Natural killer cell (primary cell): ENCODE results near the gene SLC41A3. TPM values are rescaled to one million over a fixed set of nuclear protein-coding genes. Genes with fewer than 3 reads are reported as not detected.

Source experiments
- ATAC-seq, 3 donors: fragments of 150-1000 bp in 2 of 3; fragments of 200-7000 bp in 1 of 3; cut with Tn5 transposase; 1 replicate in 1 of 3; 2 replicates in 2 of 3; pipeline ENCODE4 v1.10.0; 2021; ENCODE audit warnings: mild to moderate bottlenecking in 2 of 3, moderate library complexity in 2 of 3
- DNase-seq, 2 donors: peaks; one replicate each; pipeline versions ENCODE4 v3.0.0 to v3.0.0-alpha.2; 2013 to 2021; ENCODE audit warnings: mixed read lengths in 1 of 2
- H3K27ac ChIP-seq: one replicate; pipeline ENCODE4 v1.5.1; 2013; ENCODE audit warnings: mild to moderate bottlenecking, low read length
- H3K27me3 ChIP-seq: one replicate; pipeline ENCODE4 v1.6.1; 2013; ENCODE audit warnings: low read length; ENCODE audit not compliant: control insufficient read depth, insufficient read depth
- H3K36me3 ChIP-seq: one replicate; pipeline ENCODE4 v1.6.1; 2013; ENCODE audit warnings: low read length; ENCODE audit not compliant: control insufficient read depth, insufficient read depth
- H3K4me1 ChIP-seq: one replicate; pipeline ENCODE4 v1.6.1; 2013; ENCODE audit warnings: low read length; ENCODE audit not compliant: control insufficient read depth, insufficient read depth
- H3K4me3 ChIP-seq: one replicate; pipeline ENCODE4 v1.5.1; 2013; ENCODE audit warnings: low read length
- H3K9me3 ChIP-seq: one replicate; pipeline ENCODE4 v1.6.1; 2013; ENCODE audit warnings: low read length; ENCODE audit not compliant: control insufficient read depth, insufficient read depth
- H3K27ac Mint-ChIP-seq, 2 donors: one replicate each; pipeline ENCODE4 v1.8.0; 2022; ENCODE audit warnings: mild to moderate bottlenecking in 2 of 2, mixed read lengths in 2 of 2, moderate library complexity in 1 of 2
- H3K27me3 Mint-ChIP-seq, 2 donors: one replicate each; pipeline ENCODE4 v1.8.0; 2022; ENCODE audit warnings: low read depth in 2 of 2, mixed read lengths in 2 of 2
- H3K36me3 Mint-ChIP-seq: one replicate; pipeline ENCODE4 v1.8.0; 2022; ENCODE audit warnings: mixed read lengths
- H3K4me1 Mint-ChIP-seq, 2 donors: one replicate each; pipeline ENCODE4 v1.8.0; 2022; ENCODE audit warnings: mixed read lengths in 2 of 2
- H3K4me3 Mint-ChIP-seq: one replicate; pipeline ENCODE4 v1.8.0; 2022; ENCODE audit warnings: mild to moderate bottlenecking, moderate library complexity, mixed read lengths
- H3K9me3 Mint-ChIP-seq, 2 donors: one replicate each; pipeline ENCODE4 v1.8.0; 2022; ENCODE audit warnings: mixed read lengths in 2 of 2
- WGBS: methylation state at CpG from one replicate; pipeline ENCODE4 v1.1.7; 2013; ENCODE audit warnings: missing lambda C conversion rate; ENCODE audit not compliant: insufficient coverage; 5-methylcytosine and 5-hydroxymethylcytosine counted together
- intact Hi-C: fragments of 100-400 bp; cut with micrococcal nuclease; formaldehyde crosslinking; loops from one replicate; pipeline ENCODE4 v1.14.2; 2022
- total RNA-seq, 4 donors: library from RNA; stranded (reverse); fragments of 120-200 nt in 1 of 4; gene quantifications; one replicate each; pipeline versions ENCODE4 v1.2.3 to v1.2.4, GENCODE V29; 2013 to 2022
- TF ChIP-seq, protein P1 (sequence below): fragments of 200-600 bp; IDR thresholded peaks from one replicate; pipeline ENCODE4 v1.8.0; 2022; ENCODE audit warnings: antibody characterized with exemption

SLC41A3 gene
- total RNA-seq, 3 donors from 2014 or later (not counting 1 experiment from before 2014, with no cell fraction given) = 24.2 to 29.6 (median 27.1) TPM

DNA sequence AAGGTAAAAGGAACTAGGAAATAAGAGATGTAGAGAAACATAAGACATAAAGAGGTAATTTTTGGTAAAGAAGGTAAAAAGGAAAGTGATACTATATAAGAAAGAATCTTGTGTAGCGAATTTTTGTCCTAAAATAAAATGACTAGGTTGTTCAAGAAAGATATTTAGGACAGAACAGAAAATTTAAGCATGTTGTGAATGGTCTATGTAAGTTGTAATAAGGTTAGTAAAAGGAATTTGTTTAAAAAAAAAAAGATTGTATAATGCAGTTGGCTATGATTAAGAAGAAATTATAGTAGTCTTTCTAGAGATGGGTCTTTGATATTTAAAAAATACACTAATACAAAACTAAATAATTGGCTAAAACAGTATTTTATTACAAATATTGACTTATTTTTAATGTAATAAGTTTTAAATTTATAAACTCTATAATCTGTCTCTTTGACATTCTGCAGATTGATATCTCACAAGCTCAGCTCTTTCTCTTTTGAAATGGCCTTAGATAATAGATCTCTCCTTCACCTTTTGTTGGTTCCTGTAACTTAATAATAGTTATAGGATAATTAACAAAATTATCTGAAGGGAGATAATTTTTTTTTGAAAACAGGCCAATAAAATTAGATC is 3.7 kb upstream of the SLC41A3 start:
- no peaks in the 10 kb centered on the region for H3K9me3 Mint-ChIP-seq
- no peak for DNase-seq
- no peak overlapping the region for H3K4me3 ChIP-seq
- H3K4me3 Mint-ChIP-seq = no peak overlapping the region
- no peak for ATAC-seq
- no peaks in the 10 kb centered on the region for H3K36me3 Mint-ChIP-seq
- H3K27me3 Mint-ChIP-seq = peaks cover 0 to 4% of the 10 kb centered on the region in 2 donors
- H3K9me3 ChIP-seq = no peaks in the 10 kb centered on the region
- H3K36me3 ChIP-seq = no peaks in the 10 kb centered on the region
- WGBS = 90% methylated on average over 1 of the region's 1 CpG
- no peak overlapping the region for H3K27ac Mint-ChIP-seq
- no peak overlapping the region for H3K27ac ChIP-seq
- H3K4me1 ChIP-seq = peaks cover 14% of the 10 kb centered on the region
- intact Hi-C loops = no loop called here
- no peaks in the 10 kb centered on the region for H3K27me3 ChIP-seq
- TF ChIP-seq, protein P1, sequence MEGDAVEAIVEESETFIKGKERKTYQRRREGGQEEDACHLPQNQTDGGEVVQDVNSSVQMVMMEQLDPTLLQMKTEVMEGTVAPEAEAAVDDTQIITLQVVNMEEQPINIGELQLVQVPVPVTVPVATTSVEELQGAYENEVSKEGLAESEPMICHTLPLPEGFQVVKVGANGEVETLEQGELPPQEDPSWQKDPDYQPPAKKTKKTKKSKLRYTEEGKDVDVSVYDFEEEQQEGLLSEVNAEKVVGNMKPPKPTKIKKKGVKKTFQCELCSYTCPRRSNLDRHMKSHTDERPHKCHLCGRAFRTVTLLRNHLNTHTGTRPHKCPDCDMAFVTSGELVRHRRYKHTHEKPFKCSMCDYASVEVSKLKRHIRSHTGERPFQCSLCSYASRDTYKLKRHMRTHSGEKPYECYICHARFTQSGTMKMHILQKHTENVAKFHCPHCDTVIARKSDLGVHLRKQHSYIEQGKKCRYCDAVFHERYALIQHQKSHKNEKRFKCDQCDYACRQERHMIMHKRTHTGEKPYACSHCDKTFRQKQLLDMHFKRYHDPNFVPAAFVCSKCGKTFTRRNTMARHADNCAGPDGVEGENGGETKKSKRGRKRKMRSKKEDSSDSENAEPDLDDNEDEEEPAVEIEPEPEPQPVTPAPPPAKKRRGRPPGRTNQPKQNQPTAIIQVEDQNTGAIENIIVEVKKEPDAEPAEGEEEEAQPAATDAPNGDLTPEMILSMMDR = no peak
- peaks cover 22 to 27% of the 10 kb centered on the region in 2 donors for H3K4me1 Mint-ChIP-seq

DNA sequence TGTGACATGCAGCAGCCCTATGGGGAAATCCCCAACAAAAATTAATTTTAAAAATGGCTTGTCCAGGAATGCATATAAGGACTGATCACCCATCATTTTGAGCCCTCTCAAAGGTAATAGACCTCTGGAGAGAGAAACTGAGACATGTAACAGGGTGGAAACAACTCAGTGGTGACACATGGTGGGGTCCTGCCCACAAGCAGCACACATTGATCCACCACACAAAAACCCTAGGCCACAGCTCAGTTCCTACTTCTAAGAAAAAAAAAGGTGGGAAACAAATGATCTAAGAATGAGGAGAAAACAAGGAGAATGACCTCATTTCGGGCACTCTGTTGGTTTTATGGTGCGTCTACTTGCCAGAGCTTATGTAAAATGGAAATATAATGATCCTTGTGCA is 1.9 kb upstream of the SLC41A3 start:
- Histone ChIP-seq H3K36me3 (no peaks in the 10 kb centered on the region), H3K4me1 (peaks cover 14% of the 10 kb centered on the region), H3K4me3 (no peak overlapping the region), H3K27me3 (no peaks in the 10 kb centered on the region), H3K27ac (no peak overlapping the region), H3K9me3 (no peaks in the 10 kb centered on the region)
- ATAC-seq (no peak), DNase-seq (no peak)
- no peaks in the 10 kb centered on the region for H3K27me3 Mint-ChIP-seq
- H3K4me1 Mint-ChIP-seq = peaks cover 22 to 31% of the 10 kb centered on the region in 2 donors
- TF ChIP-seq, protein P1 = no peak
- intact Hi-C loops = loop anchor here (2.0 kb wide), 1 partner anchor 169 kb away; no protein-coding TSS in a partner anchor
- H3K9me3 Mint-ChIP-seq = no peaks in the 10 kb centered on the region
- H3K4me3 Mint-ChIP-seq = peak overlapping the region; percentile 85
- H3K27ac Mint-ChIP-seq = peak overlapping the region; percentile 66 to 84
- WGBS = 76% methylated on average over 2 of the region's 2 CpGs
- no peaks in the 10 kb centered on the region for H3K36me3 Mint-ChIP-seq

DNA sequence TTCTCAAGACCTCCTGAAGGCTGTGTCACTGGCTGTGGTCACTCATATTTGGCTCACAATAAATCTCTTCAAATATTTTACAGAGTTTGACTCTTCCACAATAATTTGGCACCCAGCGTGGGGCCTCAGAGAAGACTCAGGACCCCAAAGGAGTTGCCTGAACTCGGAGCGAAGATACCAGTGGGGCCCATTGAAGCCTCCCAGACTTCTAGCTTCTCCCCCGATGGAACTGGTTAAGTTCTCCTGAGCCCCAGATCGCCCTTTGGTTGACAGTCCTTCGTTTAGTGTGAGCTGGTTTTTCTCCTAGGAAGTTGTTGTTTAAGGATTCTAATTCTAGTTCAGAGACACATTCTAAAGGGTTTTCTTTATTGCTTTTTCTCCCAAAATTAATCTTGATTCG is 1.4 kb upstream of the SLC41A3 start:
- Mint-ChIP-seq H3K4me3 (peak overlapping the region; percentile 85), H3K9me3 (no peaks in the 10 kb centered on the region), H3K27me3 (no peaks in the 10 kb centered on the region), H3K36me3 (no peaks in the 10 kb centered on the region), H3K4me1 (peaks cover 22 to 31% of the 10 kb centered on the region in 2 donors), H3K27ac (peak overlapping the region; percentile 66 to 84)
- ATAC-seq = no peak
- H3K4me1 ChIP-seq = peaks cover 14% of the 10 kb centered on the region
- no peaks in the 10 kb centered on the region for H3K27me3 ChIP-seq
- H3K27ac ChIP-seq = no peak overlapping the region
- intact Hi-C loops = loop anchor here (2.0 kb wide), 1 partner anchor 168 kb away; no protein-coding TSS in a partner anchor
- H3K9me3 ChIP-seq = no peaks in the 10 kb centered on the region
- WGBS = 97% methylated on average over 7 of the region's 7 CpGs
- H3K4me3 ChIP-seq = no peak overlapping the region
- DNase-seq = no peak
- TF ChIP-seq, protein P1 = no peak
- no peaks in the 10 kb centered on the region for H3K36me3 ChIP-seq
